Activated CD4-positive, alpha-beta T cell treated with anti-CD3 and anti-CD28 coated beads for 1 hour (primary cell): ENCODE data around the gene TMEM18.

Experiments used
- DNase-seq: peaks from one replicate; pipeline ENCODE4 v3.0.0-alpha.2; 2020

TMEM18 gene

GRCh38 chr2:650343-651310 is 26.6 kb downstream of the TMEM18 start:
- no peak for DNase-seq

DNA sequence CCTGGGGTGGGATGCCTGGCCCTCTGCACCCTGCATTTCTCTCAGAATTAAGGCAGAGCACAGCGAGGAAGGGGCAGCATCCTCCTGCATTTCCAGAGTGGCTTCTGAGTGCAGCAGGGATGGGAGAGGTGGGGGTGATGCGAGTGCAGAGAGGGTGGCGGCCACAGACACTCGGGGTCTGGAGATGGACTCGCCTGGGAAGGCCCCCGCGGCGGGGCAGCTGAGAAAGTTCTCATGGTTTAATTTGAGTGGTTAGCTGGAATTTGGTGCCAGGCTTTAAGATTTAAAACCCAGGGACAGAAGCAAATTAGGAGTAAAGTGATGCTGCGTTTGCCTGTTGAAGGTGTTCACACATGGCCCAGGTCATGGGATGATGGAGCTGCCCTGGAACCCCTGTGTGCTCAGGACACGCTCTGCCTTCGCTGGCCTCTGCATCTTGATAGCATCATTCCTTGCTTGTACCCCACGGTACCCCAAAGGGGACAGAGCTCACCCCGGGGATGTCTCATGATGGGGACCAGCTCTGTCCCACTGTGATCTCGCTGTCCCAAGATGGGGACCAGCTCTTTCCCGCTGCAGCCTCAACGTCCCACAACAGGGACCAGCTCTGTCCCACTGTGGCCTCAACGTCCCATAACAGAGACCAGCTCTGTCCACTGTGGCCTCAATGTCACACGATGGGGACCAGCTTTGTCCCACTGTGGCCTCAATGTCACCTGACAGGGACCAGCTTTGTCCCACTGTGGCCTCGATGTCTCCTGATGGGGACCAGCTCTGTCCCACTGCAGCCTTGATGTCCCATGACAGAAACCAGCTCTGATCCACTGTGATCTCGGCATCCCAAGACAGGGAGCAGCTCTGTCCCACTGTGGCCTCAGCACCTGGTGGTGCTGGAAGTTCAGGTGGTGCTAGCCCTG is 27.5 kb downstream of the TMEM18 start:
- DNase-seq: no peak

DNA sequence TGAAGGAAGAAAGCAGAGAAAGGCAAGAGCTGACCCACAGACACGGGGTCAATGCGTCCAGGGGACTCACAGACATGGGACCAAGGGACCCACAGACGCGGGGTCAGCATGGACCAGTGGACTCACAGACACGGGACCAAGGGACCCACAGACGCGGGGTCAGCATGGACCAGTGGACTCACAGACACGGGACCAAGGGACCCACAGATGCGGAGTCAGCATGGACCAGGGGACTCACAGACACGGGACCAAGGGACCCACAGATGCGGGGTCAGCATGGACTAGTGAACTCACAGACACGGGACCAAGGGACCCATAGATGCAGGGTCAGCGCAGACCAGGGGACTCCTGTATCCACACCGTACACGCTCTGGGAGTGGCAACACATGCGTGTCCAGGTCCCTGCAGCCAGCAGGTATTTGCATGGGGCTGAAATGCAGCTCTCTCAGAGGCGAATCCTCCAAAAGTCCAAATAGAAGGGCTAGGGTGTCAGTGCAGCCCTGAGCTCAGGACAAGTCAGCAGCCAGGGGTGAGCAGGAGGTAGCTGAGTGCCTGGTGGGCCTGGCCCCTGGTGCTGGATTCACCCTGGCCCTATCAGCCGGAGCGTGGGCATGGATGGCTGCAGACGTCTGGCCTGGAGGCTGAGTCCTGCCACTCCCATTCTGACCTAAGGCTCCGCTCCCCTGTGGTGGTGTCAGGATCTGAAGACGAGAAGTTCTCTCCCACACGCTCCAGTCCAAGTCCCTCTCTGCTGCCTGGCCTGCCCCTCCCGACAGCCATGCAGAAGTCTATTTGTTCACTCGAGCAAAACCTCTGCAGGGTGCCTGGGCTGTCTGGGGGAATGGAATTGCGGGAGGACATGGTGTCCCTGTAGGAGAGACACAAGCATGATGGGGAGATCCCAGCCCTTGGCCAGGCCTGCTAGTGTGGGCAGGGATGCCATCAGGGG is 28.5 kb downstream of the TMEM18 start:
- DNase-seq: no peak

DNA sequence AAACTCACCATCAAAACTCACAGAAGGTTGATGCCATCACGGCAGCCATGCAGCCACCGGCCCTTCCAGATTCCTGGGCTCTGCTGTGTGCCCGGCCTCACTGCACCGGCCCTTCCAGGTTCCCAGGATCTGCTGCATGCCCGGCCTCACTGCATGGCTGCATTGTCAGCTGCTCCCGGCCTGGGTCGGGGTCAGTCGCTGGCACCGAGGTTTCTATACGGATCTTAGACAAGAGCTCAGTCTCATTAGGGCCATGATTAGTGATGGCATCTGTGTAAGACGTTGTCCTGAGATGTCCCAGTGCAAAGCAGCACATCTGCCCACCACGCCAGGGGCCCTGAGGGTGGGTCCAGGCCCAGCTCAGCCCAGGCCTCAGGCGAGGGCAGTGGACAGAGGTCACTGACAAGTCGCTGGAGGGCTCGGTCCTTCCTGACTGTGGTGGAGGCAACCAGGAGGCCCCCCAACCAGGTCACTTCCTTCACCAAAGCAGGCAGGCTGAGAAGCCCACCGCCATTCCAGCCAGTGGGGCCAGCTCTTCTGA is 29.4 kb downstream of the TMEM18 start:
- no peak for DNase-seq

DNA sequence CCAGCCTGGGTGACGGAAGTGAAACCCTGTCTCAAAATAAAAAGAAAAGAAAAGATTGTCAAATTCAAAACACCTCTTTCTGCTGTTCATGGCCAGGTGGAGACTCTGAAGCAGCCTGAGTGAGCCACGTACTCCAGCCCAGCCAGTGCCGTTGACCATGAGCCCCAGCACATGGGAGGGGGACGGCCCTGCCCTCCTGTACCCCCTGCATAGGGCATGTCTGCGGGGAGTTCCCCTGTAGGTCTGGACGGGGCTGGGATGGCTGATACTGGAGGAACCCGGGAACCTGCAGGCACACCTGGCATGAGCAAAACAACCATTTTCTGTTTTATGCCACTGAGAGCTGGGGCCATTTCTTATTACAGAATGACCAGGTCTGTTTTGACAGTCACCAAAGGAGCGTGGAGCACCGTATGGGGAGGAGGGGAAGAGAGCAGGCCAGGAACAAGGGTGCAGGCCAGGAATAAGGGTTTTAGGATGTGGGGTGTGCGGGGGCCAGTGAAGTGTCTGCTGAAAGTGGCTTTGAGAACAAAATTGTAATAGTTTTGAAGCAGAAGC is 30.1 kb downstream of the TMEM18 start:
- no peak for DNase-seq

GRCh38 chr2:644871-645270 is 32.3 kb downstream of the TMEM18 start:
- no peak for DNase-seq

DNA sequence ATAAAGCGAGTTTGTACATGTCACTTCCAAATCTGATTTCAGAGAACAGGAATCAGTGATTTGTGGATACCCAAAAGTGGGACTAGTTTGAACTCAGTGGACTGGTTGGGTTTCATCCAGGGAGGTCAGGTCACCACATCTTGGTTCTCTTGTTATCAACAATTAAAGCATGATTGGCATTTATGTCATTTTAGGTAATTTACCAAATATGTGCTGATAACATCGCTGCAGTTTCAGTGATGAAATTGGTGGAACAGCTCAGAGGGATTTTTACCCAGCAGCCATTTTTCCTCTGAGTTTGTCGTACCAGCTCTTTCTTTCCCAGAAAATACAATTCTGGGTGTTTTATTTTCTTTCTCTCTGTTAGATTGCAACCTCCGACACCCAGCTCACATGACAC is 33.4 kb downstream of the TMEM18 start:
- no peak for DNase-seq

- DNase-seq: no peak
Measured at GRCh38 chr2:643334-643733, 33.9 kb downstream of the TMEM18 start.

DNA sequence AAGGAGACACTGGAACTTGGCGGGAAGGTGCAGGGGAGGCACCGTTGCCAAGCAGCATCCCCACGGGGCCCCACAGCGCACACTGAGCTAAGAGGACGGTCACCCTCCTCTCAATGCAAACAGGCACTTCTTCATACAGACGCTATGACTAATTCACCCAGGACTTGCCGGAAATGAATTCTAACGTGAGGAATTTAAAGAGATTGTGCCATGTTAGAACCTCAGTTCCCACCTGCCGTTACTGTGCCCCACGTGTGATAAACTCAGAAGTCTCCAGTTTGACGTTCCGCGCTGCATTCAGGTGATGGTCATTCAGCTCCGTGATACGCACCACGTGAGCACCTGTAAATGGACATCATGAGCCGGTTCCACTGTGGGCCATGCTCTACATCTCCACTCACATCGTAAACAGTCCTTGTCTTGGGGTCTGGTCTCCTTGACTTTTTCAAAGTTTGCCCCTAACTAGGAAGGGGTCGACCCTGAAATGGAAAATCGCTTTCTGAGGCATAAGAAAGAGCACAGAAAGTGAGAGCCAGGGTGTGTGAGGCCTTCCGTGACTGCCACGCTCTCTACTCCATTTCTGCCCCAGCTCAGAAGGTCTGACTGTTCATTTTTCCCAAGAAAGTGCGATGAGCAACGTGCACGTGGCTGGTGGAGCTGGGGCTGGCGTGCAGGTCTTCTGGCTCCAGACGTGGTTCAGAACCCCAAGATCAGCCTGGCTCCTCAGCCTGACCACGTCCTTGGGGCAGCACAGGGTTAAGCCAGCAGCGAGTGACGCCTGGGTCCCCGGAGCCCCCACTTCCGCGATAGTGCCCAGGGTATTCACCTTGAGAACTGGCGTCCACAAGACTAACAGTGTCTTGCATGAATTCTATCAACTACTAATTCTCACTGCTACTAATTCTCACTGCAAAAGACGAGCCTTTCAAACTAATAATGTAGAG is 35.1 kb downstream of the TMEM18 start:
- no peak for DNase-seq

DNA sequence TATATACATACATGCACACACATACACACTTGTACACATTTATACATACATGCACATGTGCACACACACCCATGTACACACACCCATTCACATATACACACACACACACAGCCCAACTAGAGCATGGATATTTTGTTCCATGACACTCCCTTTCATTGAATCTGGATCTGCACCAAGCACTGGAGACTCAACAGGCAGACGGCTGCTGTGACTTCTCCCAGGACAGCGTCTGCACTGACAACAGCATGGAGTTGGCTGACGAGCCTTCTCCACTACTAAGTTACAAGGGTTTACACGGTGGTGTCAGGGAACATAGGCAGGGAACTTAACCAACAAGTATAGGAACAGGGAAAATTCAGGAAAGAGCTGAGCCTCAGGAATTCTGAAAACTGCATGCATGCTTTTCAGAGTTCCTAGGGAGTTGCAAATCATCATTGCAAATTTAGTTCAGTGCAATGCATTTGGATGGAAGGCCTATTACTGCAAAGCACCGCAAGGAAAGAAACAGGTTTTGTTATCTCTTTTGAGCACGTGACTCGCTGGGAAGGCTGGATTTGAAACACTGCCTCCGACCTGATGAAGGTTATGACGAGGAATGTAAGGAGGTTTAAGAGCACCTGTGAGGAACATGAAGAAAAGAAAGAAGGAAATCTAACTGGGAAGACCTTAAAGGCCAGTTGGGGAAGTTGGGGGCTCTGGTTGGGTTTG is 35.9 kb downstream of the TMEM18 start:
- no peak for DNase-seq

DNA sequence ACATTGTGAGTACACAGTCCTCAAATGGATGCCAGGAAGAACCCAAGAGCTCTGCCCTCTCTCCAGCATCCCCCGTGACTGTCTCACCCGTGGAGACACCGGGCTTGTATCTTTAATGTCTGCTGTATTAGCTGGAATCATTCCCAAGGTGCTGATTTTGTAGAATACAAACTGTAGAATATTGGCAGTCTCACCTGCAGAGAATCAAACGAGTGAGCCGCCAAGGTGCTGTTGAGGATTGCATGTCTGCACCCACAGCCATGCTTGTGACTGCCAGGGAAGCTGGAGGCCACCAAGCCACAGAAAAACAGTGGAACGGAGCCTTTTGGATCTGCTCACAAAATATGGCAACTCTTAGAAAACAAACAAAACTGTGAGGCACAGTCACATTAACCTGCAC is 37.5 kb downstream of the TMEM18 start:
- DNase-seq: no peak

DNA sequence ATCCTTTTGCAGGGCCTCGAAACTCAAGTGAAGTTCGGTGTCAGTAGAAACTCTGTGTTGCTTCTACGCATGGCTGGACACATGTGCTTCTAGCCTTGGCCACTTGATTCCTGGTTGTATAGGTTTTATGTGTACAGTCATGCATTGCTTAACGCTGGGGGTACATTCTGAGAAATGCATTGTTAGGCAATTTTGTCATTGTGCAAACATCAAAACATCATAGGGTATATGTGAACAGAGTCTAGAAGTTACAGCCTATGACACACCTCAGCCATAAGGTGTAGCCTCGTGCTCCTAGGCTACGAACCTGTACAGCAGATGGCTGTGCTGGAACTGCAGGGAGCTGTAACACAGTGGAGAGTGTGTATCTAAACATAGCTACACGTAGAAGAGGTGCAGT is 39.4 kb downstream of the TMEM18 start:
- DNase-seq: no peak

DNA sequence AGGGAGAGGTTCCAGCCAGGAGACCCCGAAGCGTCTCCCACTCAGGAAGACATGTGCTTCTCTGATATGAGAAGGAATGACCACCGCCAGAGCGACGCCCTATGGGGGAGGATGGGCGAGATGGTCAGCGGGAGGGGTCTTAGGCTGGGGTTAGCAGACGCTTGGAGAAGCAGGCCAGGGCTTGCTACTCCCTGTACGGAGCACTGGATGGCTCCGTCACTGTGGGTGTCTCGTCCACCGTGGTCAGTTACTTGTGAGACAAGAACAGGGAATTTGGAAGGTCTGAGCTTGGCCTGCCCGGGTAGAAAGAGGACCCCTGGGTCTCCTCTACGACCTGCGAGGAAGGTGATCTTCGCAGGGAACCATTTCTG is 39.8 kb downstream of the TMEM18 start:
- DNase-seq: no peak

DNA sequence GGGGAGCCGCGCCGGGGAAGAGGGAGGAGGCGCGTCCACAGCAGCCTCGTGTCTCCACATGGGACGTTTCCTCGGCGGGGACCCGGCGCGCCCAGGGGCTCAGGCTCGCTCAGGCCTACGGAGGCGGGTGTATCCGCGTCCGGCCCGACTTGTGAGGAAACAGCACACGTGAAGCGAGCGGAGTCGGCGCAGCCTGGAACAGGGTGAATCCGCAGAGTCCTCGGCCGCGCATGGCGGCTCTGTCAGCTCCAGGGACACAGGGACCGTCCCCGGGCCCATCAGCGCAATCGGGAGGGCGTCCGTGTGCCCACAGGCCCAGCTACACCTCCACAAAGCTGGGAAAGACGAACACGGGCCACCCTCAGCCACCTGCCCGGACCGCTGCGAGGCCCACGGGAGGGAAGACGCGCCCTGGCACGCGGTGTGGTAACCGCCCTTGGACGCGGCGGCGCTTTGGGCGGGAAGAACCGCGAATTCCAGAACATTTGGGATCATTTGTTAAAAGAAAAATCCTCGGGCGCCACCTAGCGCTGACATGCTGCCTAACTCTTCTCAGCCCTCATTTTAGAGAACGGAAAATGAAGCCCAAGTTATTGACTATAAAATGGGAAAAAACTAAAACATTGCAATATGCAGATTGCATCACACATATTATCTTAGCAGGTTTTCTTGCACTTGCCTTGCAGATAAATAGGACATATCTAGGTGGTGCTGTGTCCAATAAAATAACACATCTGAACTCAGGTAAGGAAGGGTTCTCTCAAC is 40.4 kb downstream of the TMEM18 start:
- peak; percentile 24 for DNase-seq

DNA sequence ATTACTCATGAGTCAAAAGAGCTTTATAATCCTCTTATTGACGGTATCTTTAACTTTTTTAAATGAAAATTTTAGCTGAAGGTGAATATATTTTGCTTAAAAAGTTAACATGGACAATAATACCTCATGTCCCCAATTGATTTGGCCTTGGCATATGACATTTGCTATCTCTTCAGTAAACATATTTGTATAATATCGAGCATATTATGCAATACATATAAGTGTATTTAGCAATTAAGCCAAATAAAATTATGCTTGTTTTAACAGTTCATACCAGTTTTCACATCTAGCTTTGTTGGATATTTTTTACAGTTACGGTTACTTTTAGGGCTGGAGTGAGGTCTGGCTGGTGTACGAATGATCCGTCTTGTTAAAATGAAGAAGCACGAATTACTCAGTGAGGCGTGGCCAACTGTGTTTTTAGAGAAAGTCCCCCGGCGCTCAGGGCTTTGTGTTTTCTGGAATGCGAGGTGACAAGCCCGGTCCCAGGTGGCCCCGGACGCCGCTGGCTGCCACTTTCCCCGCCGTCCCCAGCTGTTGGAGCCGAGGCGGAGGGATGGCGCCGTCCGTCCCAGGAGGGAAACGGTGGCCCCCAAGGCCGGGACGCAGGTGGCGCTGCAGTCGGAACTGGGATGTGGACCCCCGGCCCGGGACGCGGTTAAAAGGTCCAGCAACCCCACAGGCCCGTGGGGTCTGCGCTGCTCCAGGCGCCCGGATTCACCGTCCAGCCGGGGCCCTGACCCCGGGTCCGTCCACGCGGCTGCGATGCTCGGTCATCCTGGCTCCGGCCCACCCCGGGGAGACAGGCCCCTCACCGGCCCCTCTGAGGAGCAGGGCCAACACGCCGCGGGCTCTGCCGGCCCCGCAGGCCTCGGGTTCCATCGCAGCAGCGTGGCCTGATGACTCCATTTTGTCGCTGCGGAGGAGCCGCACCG is 41.3 kb downstream of the TMEM18 start:
- no peak for DNase-seq

DNA sequence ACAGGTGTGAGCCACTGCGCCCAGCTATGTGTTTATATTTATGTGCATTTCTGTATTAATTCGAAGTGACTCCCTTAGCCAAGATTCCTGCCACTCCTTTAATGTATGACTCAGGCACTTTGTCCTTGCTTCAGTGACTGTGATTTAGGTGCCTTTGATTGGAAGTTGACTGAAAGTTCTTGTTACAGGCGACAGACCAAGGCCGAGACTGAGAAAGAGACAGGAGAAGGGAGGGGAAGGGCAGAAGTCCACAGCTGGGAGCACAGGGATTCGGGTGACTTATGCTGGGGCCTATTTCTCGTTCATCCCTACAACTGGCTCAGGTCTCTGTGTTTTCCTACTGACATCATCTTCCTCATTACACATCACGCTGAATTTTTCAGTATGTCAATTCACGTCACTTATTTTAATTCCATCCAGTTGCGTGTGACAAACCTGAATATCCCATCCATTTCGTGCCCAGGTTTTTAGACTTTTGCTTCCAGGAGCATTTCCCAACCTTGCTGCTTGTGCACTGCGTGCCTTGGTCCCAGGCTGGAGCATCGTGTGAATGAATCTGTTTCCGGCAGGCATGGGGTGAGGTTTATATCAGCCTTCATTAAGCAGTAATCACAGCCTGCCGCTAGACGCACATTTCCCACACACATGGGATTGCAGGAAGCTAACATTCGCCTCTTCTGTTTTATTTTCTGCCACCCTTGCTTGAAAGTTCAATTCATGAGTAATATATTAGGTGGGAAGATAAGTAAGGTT is 42.4 kb downstream of the TMEM18 start:
- no peak for DNase-seq

- DNase-seq: no peak
Measured at GRCh38 chr2:634041-634440, 43.2 kb downstream of the TMEM18 start.
